H9 (cell line): ENCODE measurements around the gene FTO. TPM values are rescaled to one million over a fixed set of nuclear protein-coding genes. Genes with fewer than 3 reads are reported as not detected.

Experiments
- DNase-seq: peaks from one replicate; pipeline ENCODE4 v3.0.0-alpha.2; 2017
- H2AFZ ChIP-seq: one replicate; pipeline ENCODE4 v1.6.1; 2013; ENCODE audit warnings: mild to moderate bottlenecking, low read length, control low read depth, moderate library complexity
- H2AK5ac ChIP-seq: 2 replicates; pipeline ENCODE4 v1.6.1; 2013; ENCODE audit warnings: low read length, control low read depth, mixed read lengths; ENCODE audit not compliant: insufficient read length
- H2BK120ac ChIP-seq: one replicate; pipeline ENCODE4 v1.6.1; 2013; ENCODE audit warnings: low read depth, mild to moderate bottlenecking, low read length, control low read depth, inconsistent platforms; ENCODE audit not compliant: poor library complexity, severe bottlenecking
- H2BK12ac ChIP-seq: 2 replicates; pipeline ENCODE4 v1.6.1; 2013; ENCODE audit warnings: low read length, control low read depth, mixed read lengths, low read depth; ENCODE audit not compliant: insufficient read length
- H2BK15ac ChIP-seq: 2 replicates; pipeline ENCODE4 v1.6.1; 2013; ENCODE audit warnings: low read depth, low read length, control low read depth
- H2BK20ac ChIP-seq: one replicate; pipeline ENCODE4 v1.6.1; 2013; ENCODE audit warnings: low read depth, mild to moderate bottlenecking, low read length, control low read depth, inconsistent platforms; ENCODE audit not compliant: poor library complexity, severe bottlenecking
- H2BK5ac ChIP-seq: 2 replicates; pipeline ENCODE4 v1.6.1; 2013; ENCODE audit warnings: low read length, control low read depth, mixed read lengths; ENCODE audit not compliant: insufficient read length
- H3K14ac ChIP-seq: 2 replicates; pipeline ENCODE4 v1.6.1; 2013; ENCODE audit warnings: low read length, control low read depth; ENCODE audit not compliant: insufficient read depth
- H3K18ac ChIP-seq: 2 replicates; pipeline ENCODE4 v1.6.1; 2013; ENCODE audit warnings: low read depth, mild to moderate bottlenecking, mixed read lengths, low read length, control low read depth; ENCODE audit not compliant: insufficient read length
- H3K23ac ChIP-seq: 2 replicates; pipeline ENCODE4 v1.6.1; 2013; ENCODE audit warnings: low read length, control low read depth, mixed read lengths, low read depth; ENCODE audit not compliant: insufficient read length
- H3K23me2 ChIP-seq: 2 replicates; pipeline ENCODE4 v1.6.1; 2013; ENCODE audit warnings: low read depth, mild to moderate bottlenecking, mixed read lengths, low read length, control low read depth; ENCODE audit not compliant: insufficient read length, poor library complexity, severe bottlenecking
- H3K27ac ChIP-seq: 2 replicates; pipeline ENCODE4 v1.5.1; 2013; ENCODE audit warnings: low read length, control low read depth, mixed read lengths, low read depth; ENCODE audit not compliant: insufficient read length
- H3K27me3 ChIP-seq: 2 replicates; pipeline ENCODE4 v1.6.1; 2013; ENCODE audit warnings: low read length, control low read depth, inconsistent platforms; ENCODE audit not compliant: insufficient read depth
- H3K4ac ChIP-seq: 2 replicates; pipeline ENCODE4 v1.6.1; 2013; ENCODE audit warnings: low read depth, mild to moderate bottlenecking, control low read depth, inconsistent platforms, low read length, moderate library complexity
- H3K4me1 ChIP-seq: 2 replicates; pipeline ENCODE4 v1.6.1; 2013; ENCODE audit warnings: low read length, control low read depth, inconsistent platforms; ENCODE audit not compliant: insufficient read depth
- H3K4me2 ChIP-seq: 2 replicates; pipeline ENCODE4 v1.6.1; 2013; ENCODE audit warnings: low read length, control low read depth, mixed read lengths; ENCODE audit not compliant: insufficient read length, insufficient read depth
- H3K56ac ChIP-seq: 2 replicates; pipeline ENCODE4 v1.6.1; 2013; ENCODE audit warnings: low read depth, mild to moderate bottlenecking, mixed read lengths, low read length, control low read depth; ENCODE audit not compliant: insufficient read length
- H3K79me1 ChIP-seq: 2 replicates; pipeline ENCODE4 v1.6.1; 2013; ENCODE audit warnings: low read depth, mild to moderate bottlenecking, moderate library complexity, low read length, control low read depth, inconsistent platforms; ENCODE audit not compliant: insufficient read depth, poor library complexity, severe bottlenecking
- H3K79me2 ChIP-seq: 2 replicates; pipeline ENCODE4 v1.6.1; 2013; ENCODE audit warnings: low read length, control low read depth, inconsistent platforms; ENCODE audit not compliant: insufficient read depth
- H3K9ac ChIP-seq: 2 replicates; pipeline ENCODE4 v1.6.1; 2013; ENCODE audit warnings: low read length, control low read depth, mixed read lengths; ENCODE audit not compliant: insufficient read length; ENCODE audit errors: extremely low read depth
- H3K9me3 ChIP-seq: one replicate; pipeline ENCODE4 v1.6.1; 2013; ENCODE audit warnings: low read depth, low read length, inconsistent platforms; ENCODE audit not compliant: control insufficient read depth
- H3T11ph ChIP-seq: one replicate; pipeline ENCODE4 v1.6.1; 2013; ENCODE audit warnings: mild to moderate bottlenecking, low read length, control low read depth, inconsistent platforms
- H4K20me1 ChIP-seq: one replicate; pipeline ENCODE4 v1.6.1; 2013; ENCODE audit not compliant: control insufficient read depth, insufficient read length, insufficient read depth
- H4K5ac ChIP-seq: 2 replicates; pipeline ENCODE4 v1.6.1; 2013; ENCODE audit warnings: low read depth, mild to moderate bottlenecking, mixed read lengths, low read length, control low read depth; ENCODE audit not compliant: insufficient read length
- H4K8ac ChIP-seq: replicated peaks from 2 replicates; pipeline ENCODE4 v1.6.1; 2013; ENCODE audit warnings: low read length, control low read depth, mixed read lengths, low read depth; ENCODE audit not compliant: insufficient read length
- H4K91ac ChIP-seq: 2 replicates; pipeline ENCODE4 v1.6.1; 2013; ENCODE audit warnings: low read depth, mild to moderate bottlenecking, moderate library complexity, mixed read lengths, low read length, control low read depth; ENCODE audit not compliant: insufficient read length
- H3K27ac Mint-ChIP-seq, 3 experiments: 2 replicates in 2 of 3; 3 replicates in 1 of 3; pipeline ENCODE4 v1.8.0; 2020 to 2021; ENCODE audit warnings: mixed read lengths in 3 of 3, mild to moderate bottlenecking in 1 of 3, moderate library complexity in 1 of 3
- H3K27me3 Mint-ChIP-seq: 2 replicates; pipeline ENCODE4 v1.8.0; 2021; ENCODE audit warnings: low read depth, mild to moderate bottlenecking, moderate library complexity, mixed read lengths
- H3K36me3 Mint-ChIP-seq, 3 experiments: 2 replicates in 2 of 3; 3 replicates in 1 of 3; pipeline ENCODE4 v1.8.0; 2020 to 2021; ENCODE audit warnings: low read depth in 3 of 3, mixed read lengths in 3 of 3; ENCODE audit not compliant: insufficient read depth in 1 of 3
- H3K4me1 Mint-ChIP-seq, 2 experiments: 2 replicates each; pipeline ENCODE4 v1.8.0; 2020; ENCODE audit warnings: mixed read lengths in 2 of 2
- H3K4me3 Mint-ChIP-seq, 2 experiments: 2 replicates in 1 of 2; 3 replicates in 1 of 2; pipeline ENCODE4 v1.8.0; 2020 to 2021; ENCODE audit warnings: mild to moderate bottlenecking in 2 of 2, mixed read lengths in 2 of 2, moderate library complexity in 1 of 2
- H3K9me3 Mint-ChIP-seq, 2 experiments: 2 replicates in 1 of 2; 3 replicates in 1 of 2; pipeline ENCODE4 v1.8.0; 2020; ENCODE audit warnings: mild to moderate bottlenecking in 2 of 2, mixed read lengths in 2 of 2, moderate library complexity in 1 of 2
- WGBS: extraction: QIAGEN DNeasy Blood & Tissue Kit; methylation state at CpG from one replicate; pipeline ENCODE4 v1.1.7; 2013; ENCODE audit warnings: missing lambda C conversion rate, low lambda C conversion rate, mixed read lengths; ENCODE audit not compliant: insufficient read length; ENCODE audit errors: extremely low coverage; 5-methylcytosine and 5-hydroxymethylcytosine counted together
- total RNA-seq: library from RNA; stranded (reverse); gene quantifications from 2 replicates; pipeline ENCODE4 v1.2.1, GENCODE V29; 2021
- TF ChIP-seq, protein P1 (sequence below): fragments of 200-600 bp; sonication (generic); conservative IDR thresholded peaks from 3 replicates; pipeline ENCODE4 v1.8.0; 2021; ENCODE audit warnings: antibody characterized with exemption, mild to moderate bottlenecking

Gene FTO
- total RNA-seq, 1 experiment from 2014 or later: 67.9 TPM

GRCh38 chr16:54022362-54022761 lies 318.4 kb downstream of the FTO start:
- Histone ChIP-seq H3K27me3 (no peaks in the 10 kb centered on the region), H3K9ac (no peak overlapping the region), H2AK5ac (no peak overlapping the region), H3K23ac (no peak overlapping the region), H3K18ac (no peak overlapping the region), H2BK120ac (no peak overlapping the region), H3K4ac (no peak overlapping the region), H2BK12ac (no peak overlapping the region), H3K56ac (no peak overlapping the region), H3T11ph (no peak overlapping the region), H2BK15ac (no peak overlapping the region), H4K8ac (no peak overlapping the region), H3K4me1 (no peaks in the 10 kb centered on the region), H3K79me2 (no peaks in the 10 kb centered on the region), H4K5ac (no peak overlapping the region), H3K79me1 (no peaks in the 10 kb centered on the region), H3K23me2 (no peaks in the 10 kb centered on the region), H2BK5ac (no peak overlapping the region), H3K9me3 (no peaks in the 10 kb centered on the region), H3K27ac (no peak overlapping the region), H3K4me2 (no peak overlapping the region), H4K91ac (no peak overlapping the region), H2BK20ac (no peak overlapping the region), H2AFZ (no peak overlapping the region), H3K14ac (no peak overlapping the region), H4K20me1 (no peaks in the 10 kb centered on the region)
- no peak for DNase-seq
- Mint-ChIP-seq H3K9me3 (no peaks in the 10 kb centered on the region), H3K4me1 (peaks cover 5 to 6% of the 10 kb centered on the region in 2 experiments; a peak in 3 of 4 replicates), H3K36me3 (no peaks in the 10 kb centered on the region; a peak in 3 of 7 replicates), H3K27ac (no peak overlapping the region), H3K27me3 (no peaks in the 10 kb centered on the region), H3K4me3 (no peak overlapping the region)
- no CpG with 5 or more reads among the region's 1 CpG for WGBS
- TF ChIP-seq, protein P1, sequence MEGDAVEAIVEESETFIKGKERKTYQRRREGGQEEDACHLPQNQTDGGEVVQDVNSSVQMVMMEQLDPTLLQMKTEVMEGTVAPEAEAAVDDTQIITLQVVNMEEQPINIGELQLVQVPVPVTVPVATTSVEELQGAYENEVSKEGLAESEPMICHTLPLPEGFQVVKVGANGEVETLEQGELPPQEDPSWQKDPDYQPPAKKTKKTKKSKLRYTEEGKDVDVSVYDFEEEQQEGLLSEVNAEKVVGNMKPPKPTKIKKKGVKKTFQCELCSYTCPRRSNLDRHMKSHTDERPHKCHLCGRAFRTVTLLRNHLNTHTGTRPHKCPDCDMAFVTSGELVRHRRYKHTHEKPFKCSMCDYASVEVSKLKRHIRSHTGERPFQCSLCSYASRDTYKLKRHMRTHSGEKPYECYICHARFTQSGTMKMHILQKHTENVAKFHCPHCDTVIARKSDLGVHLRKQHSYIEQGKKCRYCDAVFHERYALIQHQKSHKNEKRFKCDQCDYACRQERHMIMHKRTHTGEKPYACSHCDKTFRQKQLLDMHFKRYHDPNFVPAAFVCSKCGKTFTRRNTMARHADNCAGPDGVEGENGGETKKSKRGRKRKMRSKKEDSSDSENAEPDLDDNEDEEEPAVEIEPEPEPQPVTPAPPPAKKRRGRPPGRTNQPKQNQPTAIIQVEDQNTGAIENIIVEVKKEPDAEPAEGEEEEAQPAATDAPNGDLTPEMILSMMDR: no peak
